ENCODE results near the gene RNF14. TPM values are rescaled to one million over a fixed set of nuclear protein-coding genes. Genes with fewer than 3 reads are reported as not detected.

Gene RNF14
- total and polyA plus RNA-seq, 2 of the 8 experiments (the other 6 are each of a cell fraction or from before 2014, with no cell fraction given) = 4.7 to 20.2 TPM

GRCh38 chr5:142015781-142016533, 47.1 kb downstream of the RNF14 start:
- Histone ChIP-seq H3K36me3 (ENCODE audit: control insufficient read depth in 2 of 4, insufficient read depth in 4 of 4, low read length in 3 of 4) (peaks cover 0 to 7% (median 0%) of the 10 kb centered on the region in 4 experiments; a peak in 1 of 8 replicates), H2BK5ac (ENCODE audit: low read depth, low read length) (no peak overlapping the region), H2BK12ac (ENCODE audit: low read depth, low read length) (no peak overlapping the region), H3K27ac (ENCODE audit: low read depth, low read length) (no peak overlapping the region), H3K4me1 (replicated peaks in 1 of 4; ENCODE audit: control insufficient read depth in 3 of 4, insufficient read depth in 4 of 4, low read length in 3 of 4) (peaks cover 0 to 2% (median 2%) of the 10 kb centered on the region in 4 experiments; a peak in 4 of 7 replicates), H3K9me3 (ENCODE audit: insufficient read depth in 2 of 2, low read depth in 1 of 2, low read length in 1 of 2) (peaks cover 0 to 3% of the 10 kb centered on the region in 2 experiments; a peak in 1 of 4 replicates), H2BK15ac (ENCODE audit: low read length) (no peak overlapping the region), H2AK5ac (ENCODE audit: low read depth, low read length) (no peak overlapping the region), H2BK120ac (replicated peaks; ENCODE audit: low read depth, low read length) (no peak overlapping the region), H3K79me2 (ENCODE audit: control insufficient read depth in 1 of 2, insufficient read depth in 2 of 2, low read length in 2 of 2) (no peaks in the 10 kb centered on the region), H3K23me2 (ENCODE audit: low read depth, low read length) (peaks cover 4% of the 10 kb centered on the region; the same call in 1 of the 2 replicates), H4K5ac (ENCODE audit: insufficient read length, low read depth, low read length) (no peak overlapping the region), H3K14ac (ENCODE audit: insufficient read length) (no peak overlapping the region), H3K9ac (replicated peaks in 1 of 4; ENCODE audit: extremely low read depth in 1 of 4, low read depth in 3 of 4, low read length in 3 of 4) (no peak overlapping the region), H3K79me1 (ENCODE audit: low read depth, low read length) (no peaks in the 10 kb centered on the region), H3K18ac (ENCODE audit: extremely low read depth, low read length) (no peak overlapping the region), H2BK20ac (ENCODE audit: low read length) (no peak overlapping the region), H2AFZ (ENCODE audit: low read length) (no peak overlapping the region), H3K4me2 (ENCODE audit: insufficient read depth in 1 of 2, low read depth in 2 of 2, low read length in 2 of 2) (no peak overlapping the region), H4K20me1 (replicated peaks in 1 of 2; ENCODE audit: control insufficient read depth in 1 of 2, insufficient read depth in 2 of 2, low read length in 2 of 2) (no peaks in the 10 kb centered on the region), H4K91ac (replicated peaks; ENCODE audit: insufficient read length, low read length) (no peak overlapping the region), H3K27me3 (replicated peaks in 1 of 4; ENCODE audit: control insufficient read depth in 3 of 4, extremely low read depth in 1 of 4, insufficient read depth in 3 of 4, low read length in 3 of 4) (peaks cover 0 to 3% (median 0%) of the 10 kb centered on the region in 4 experiments; a peak in 1 of 7 replicates), H3K23ac (ENCODE audit: insufficient read length) (no peak overlapping the region), H3K4ac (replicated peaks; ENCODE audit: insufficient read length, low read depth, low read length) (no peak overlapping the region), H4K8ac (ENCODE audit: extremely low read depth, insufficient read depth, low read length) (no peak overlapping the region), H3K56ac (replicated peaks; ENCODE audit: insufficient read length, low read depth, low read length) (no peak overlapping the region), H3K4me3 (ENCODE audit: extremely low read depth in 1 of 4, insufficient read depth in 2 of 4, low read depth in 3 of 4, low read length in 4 of 4) (no peak overlapping the region)
- DNase-seq (ENCODE audit: low read depth in 1 of 2, low spot score in 2 of 2) (no peak), FAIRE-seq (no peak)
- WGBS, 2 experiments (ENCODE audit: extremely low coverage in 1 of 2, insufficient coverage in 1 of 2, insufficient read length in 1 of 2, insufficient replicate concordance in 2 of 2, low coverage in 1 of 2, low lambda C conversion rate in 2 of 2, missing lambda C conversion rate in 1 of 2) = 95% methylated on average over 6 of the region's 6 CpGs; no CpG with 5 or more reads in 1 of the 2 experiments
- POLR2A ChIA-PET (ENCODE audit: partially characterized antibody) = interaction anchor here (2.5 to 2.8 kb wide), 2 partner anchors 12 to 13 kb away, joined by 6 to 7 read pairs; no protein-coding TSS in a partner anchor
- CTCF ChIA-PET (ENCODE audit: partially characterized antibody) = interaction anchor here (0.6 to 11.4 kb wide), 18 partner anchors 9 to 493 kb away, joined by 3 to 112 read pairs (median 4); no protein-coding TSS in a partner anchor
- TF ChIP-seq NANOG (IDR thresholded peaks at IDR 0.05; ENCODE audit: insufficient read depth, low read depth, low read length, poor library complexity, severe bottlenecking) = no peak
- no peak for TF ChIP-seq TAF1 (IDR thresholded peaks at IDR 0.05; ENCODE audit: low read depth, low read length)
- no peak for TF ChIP-seq E2F6 (IDR thresholded peaks at IDR 0.05)
- no peak for TF ChIP-seq JUN (IDR thresholded peaks at IDR 0.05; ENCODE audit: low read depth, low read length)
- no peak for TF ChIP-seq USF2 (IDR thresholded peaks at IDR 0.05; ENCODE audit: low read length)
- TF ChIP-seq BRCA1 (IDR thresholded peaks at IDR 0.05; ENCODE audit: low read depth, low read length) = no peak
- no peak for TF ChIP-seq SP1 (IDR thresholded peaks at IDR 0.05; ENCODE audit: low read depth, low read length)
- no peak for TF ChIP-seq TBP (IDR thresholded peaks at IDR 0.05; ENCODE audit: low read depth, low read length)
- no peak for TF ChIP-seq BACH1 (IDR thresholded peaks at IDR 0.05; ENCODE audit: low read length)
- no peak for TF ChIP-seq EGR1 (IDR thresholded peaks at IDR 0.05; ENCODE audit: borderline replicate concordance, low read depth, low read length)

Data from H1 (cell line).